Stomach (tissue), 9 donors: ENCODE data around the gene GSDME. TPM values are rescaled to one million over a fixed set of nuclear protein-coding genes. Genes with fewer than 3 reads are reported as not detected.

ENCODE experiments used
- DNase-seq, 2 donors: peaks; one replicate each; pipeline versions ENCODE4 v3.0.0 to v3.0.0-alpha.2; 2013 to 2019
- H3K27ac ChIP-seq, 5 donors: fragments of 200-600 bp in 4 of 5; sonication (generic) in 4 of 5; one replicate each; pipeline ENCODE4 v1.5.1; 2013 to 2019; ENCODE audit warnings: mild to moderate bottlenecking in 1 of 5, moderate library complexity in 1 of 5
- H3K27me3 ChIP-seq, 3 donors: fragments of 200-600 bp; sonication (generic); one replicate each; pipeline ENCODE4 v1.5.1; 2017 to 2019; ENCODE audit warnings: mixed run types in 1 of 3
- H3K36me3 ChIP-seq, 4 donors: fragments of 200-600 bp; sonication (generic); 1 replicate in 3 of 4; 2 replicates in 1 of 4; pipeline ENCODE4 v1.5.1; 2016 to 2019
- H3K4me1 ChIP-seq, 4 donors: fragments of 200-600 bp; sonication (generic); one replicate each; pipeline ENCODE4 v1.5.1; 2016 to 2019
- H3K4me3 ChIP-seq, 4 donors: fragments of 200-600 bp; sonication (generic) in 3 of 4; one replicate each; pipeline ENCODE4 v1.5.1; 2016 to 2019; ENCODE audit warnings: mild to moderate bottlenecking in 1 of 4
- H3K9me3 ChIP-seq, 4 donors: fragments of 200-600 bp; sonication (generic); one replicate each; pipeline ENCODE4 v1.5.1; 2016 to 2019
- CTCF ChIP-seq, 7 experiments: fragments of 450-650 bp in 4 of 7; fragments of 200-600 bp in 3 of 7; sonication (generic) in 3 of 7; IDR thresholded peaks; one replicate each; pipeline ENCODE4 v1.5.1; 2016 to 2019; ENCODE audit warnings: antibody characterized with exemption in 7 of 7, control low read depth in 2 of 7, mild to moderate bottlenecking in 1 of 7
- EP300 ChIP-seq: sonication (generic); formaldehyde crosslinking; IDR thresholded peaks from one replicate; pipeline ENCODE4 v1.6.1; 2017; ENCODE audit warnings: antibody characterized with exemption
- POLR2A ChIP-seq, 4 donors: fragments of 450-650 bp; IDR thresholded peaks; one replicate each; pipeline ENCODE4 v1.6.1; 2016; ENCODE audit warnings: antibody characterized with exemption in 4 of 4, control low read depth in 2 of 4, mild to moderate bottlenecking in 1 of 4, moderate library complexity in 1 of 4
- POLR2AphosphoS5 ChIP-seq, 3 donors: sonication (generic); formaldehyde crosslinking; IDR thresholded peaks; one replicate each; pipeline ENCODE4 v1.6.1; 2016; ENCODE audit warnings: antibody characterized with exemption in 3 of 3
- WGBS, 5 donors: extraction: QIAGEN DNeasy Blood & Tissue Kit in 3 of 5; methylation state at CpG; one replicate each; pipeline versions ENCODE4 v1.1.5 to v1.1.7; 2013 to 2018; 5-methylcytosine and 5-hydroxymethylcytosine counted together
- intact Hi-C: fragments of 100-400 bp; cut with DNase I; formaldehyde crosslinking; loops from one replicate; pipeline ENCODE4 v1.15.1; 2023; ENCODE audit warnings: low total_unique reads
- polyA plus RNA-seq, 3 donors: library from polyadenylated mRNA; stranded (reverse); fragments of 200-250 nt; gene quantifications; one replicate each; pipeline ENCODE4 v1.2.3, GENCODE V29; 2013
- total RNA-seq, 5 donors: library from RNA; depleted of rRNA; stranded (reverse); fragments of >200 nt; gene quantifications; one replicate each; pipeline versions ENCODE4 v1.1.0 to v1.2.3, GENCODE V29; 2014 to 2016
- donor health status: healthy with polysubstance abuse.
- donor health status: Bipolar disorder and iron deficiency.
- donor health status: healthy.

Gene GSDME
- total and polyA plus RNA-seq, 8 donors = 2.6 to 11.9 (median 4.5) TPM; not detected in 1

GRCh38 chr7:24702755-24703154 lies 54.5 kb downstream of the GSDME start:
- WGBS, 5 donors = 65 to 84% (median 72%) methylated on average over 2 of the region's 2 CpGs
- intact Hi-C loops = no loop called here
- no peaks in the 10 kb centered on the region for H3K9me3 ChIP-seq

GRCh38 chr7:24701261-24702235 lies 55.7 kb downstream of the GSDME start:
- 60 to 77% (median 70%) methylated on average over 3 to 4 of the region's 4 CpGs for WGBS, 5 donors
- no peak overlapping the region for H3K27ac ChIP-seq
- no peak for TF ChIP-seq CTCF (IDR thresholded peaks at IDR 0.05)
- no peak for TF ChIP-seq POLR2A (IDR thresholded peaks at IDR 0.05)
- TF ChIP-seq EP300 = no peak
- TF ChIP-seq POLR2AphosphoS5 (IDR thresholded peaks at IDR 0.05) = no peak
- no peaks in the 10 kb centered on the region for H3K27me3 ChIP-seq
- H3K4me1 ChIP-seq = peaks cover 0 to 49% (median 11%) of the 10 kb centered on the region in 4 donors
- no peaks in the 10 kb centered on the region for H3K36me3 ChIP-seq
- no peaks in the 10 kb centered on the region for H3K9me3 ChIP-seq
- no peak for DNase-seq
- no peak overlapping the region for H3K4me3 ChIP-seq
- intact Hi-C loops = no loop called here

More at GRCh38 chr7:24702755-24703154, 54.5 kb downstream of the GSDME start:
- TF ChIP-seq EP300 (no peak), POLR2A (IDR thresholded peaks at IDR 0.05) (no peak), POLR2AphosphoS5 (IDR thresholded peaks at IDR 0.05) (no peak), CTCF (IDR thresholded peaks at IDR 0.05) (no peak)
- H3K4me1 ChIP-seq = peaks cover 0 to 49% (median 11%) of the 10 kb centered on the region in 4 donors
- no peaks in the 10 kb centered on the region for H3K27me3 ChIP-seq
- no peaks in the 10 kb centered on the region for H3K36me3 ChIP-seq
- DNase-seq = no peak
- no peak overlapping the region for H3K27ac ChIP-seq
- H3K4me3 ChIP-seq = no peak overlapping the region

- H3K36me3 ChIP-seq = no peaks in the 10 kb centered on the region
- H3K9me3 ChIP-seq = no peaks in the 10 kb centered on the region
- DNase-seq = no peak
- WGBS, 5 donors = 36 to 63% (median 51%) methylated on average over 9 of the region's 9 CpGs
- intact Hi-C loops = no loop called here
- peaks cover 0 to 49% (median 11%) of the 10 kb centered on the region in 4 donors for H3K4me1 ChIP-seq
- H3K27ac ChIP-seq = no peak overlapping the region
- no peak overlapping the region for H3K4me3 ChIP-seq
- no peaks in the 10 kb centered on the region for H3K27me3 ChIP-seq
- TF ChIP-seq EP300 (no peak), CTCF (IDR thresholded peaks at IDR 0.05) (no peak), POLR2AphosphoS5 (IDR thresholded peaks at IDR 0.05) (no peak), POLR2A (IDR thresholded peaks at IDR 0.05) (no peak)
These were observed 56.6 kb downstream of the GSDME start for GRCh38 chr7:24700521-24701260.

GRCh38 chr7:24698531-24699266 lies 58.6 kb downstream of the GSDME start:
- Histone ChIP-seq H3K4me3 (no peak overlapping the region), H3K27ac (no peak overlapping the region), H3K36me3 (no peaks in the 10 kb centered on the region), H3K27me3 (no peaks in the 10 kb centered on the region), H3K9me3 (no peaks in the 10 kb centered on the region), H3K4me1 (peaks cover 0 to 33% (median 11%) of the 10 kb centered on the region in 4 donors)
- DNase-seq = no peak
- 78 to 84% (median 79%) methylated on average over 7 of the region's 7 CpGs for WGBS, 5 donors
- TF ChIP-seq POLR2A (IDR thresholded peaks at IDR 0.05) = no peak
- TF ChIP-seq POLR2AphosphoS5 (IDR thresholded peaks at IDR 0.05) = no peak
- no peak for TF ChIP-seq EP300
- TF ChIP-seq CTCF (IDR thresholded peaks at IDR 0.05) = no peak
- intact Hi-C loops = no loop called here
